H1 (cell line): ENCODE results near the gene SLC28A1. TPM values are rescaled to one million over a fixed set of nuclear protein-coding genes. Genes with fewer than 3 reads are reported as not detected.

Source experiments
- CTCF ChIA-PET: fragments of 300-600 bp; sonication (Branson Sonifier 250); formaldehyde crosslinking; loops from one replicate; lab custom pipeline; 2021; ENCODE audit not compliant: partially characterized antibody; lab: Charles Lee
- POLR2A ChIA-PET: fragments of 300-600 bp; sonication (Branson Sonifier 250); formaldehyde crosslinking; loops from one replicate; lab custom pipeline; 2021; ENCODE audit warnings: inconsistent platforms; ENCODE audit not compliant: partially characterized antibody; lab: Charles Lee
- DNase-seq, 2 experiments: peaks; one replicate each; pipeline versions ENCODE4 v3.0.0 to v3.0.0-alpha.2; 2010 to 2022; ENCODE audit warnings: low spot score in 2 of 2, low read depth in 1 of 2, mixed read lengths in 1 of 2
- FAIRE-seq: peaks from 2 replicates; lab custom pipeline; 2011; peaks lifted over from hg19 to GRCh38; lab: Jason Lieb, UNC
- H2AFZ ChIP-seq: 2 replicates; pipeline ENCODE4 v1.8.1; 2012; ENCODE audit warnings: low read length, inconsistent platforms
- H2AK5ac ChIP-seq: 2 replicates; pipeline ENCODE4 v1.6.1; 2013; ENCODE audit warnings: low read depth, low read length
- H2BK120ac ChIP-seq: replicated peaks from 2 replicates; pipeline ENCODE3; 2013; ENCODE audit warnings: low read depth, low read length, inconsistent platforms
- H2BK12ac ChIP-seq: 2 replicates; pipeline ENCODE4 v1.6.1; 2013; ENCODE audit warnings: low read depth, low read length
- H2BK15ac ChIP-seq: 2 replicates; pipeline ENCODE4 v1.6.1; 2013; ENCODE audit warnings: low read length
- H2BK20ac ChIP-seq: 2 replicates; pipeline ENCODE4 v1.6.1; 2013; ENCODE audit warnings: low read length
- H2BK5ac ChIP-seq: 2 replicates; pipeline ENCODE4 v1.6.1; 2013; ENCODE audit warnings: low read depth, low read length
- H3K14ac ChIP-seq: 2 replicates; pipeline ENCODE4 v1.6.1; 2013; ENCODE audit warnings: inconsistent platforms; ENCODE audit not compliant: insufficient read length
- H3K18ac ChIP-seq: 2 replicates; pipeline ENCODE4 v1.6.1; 2013; ENCODE audit warnings: low read length; ENCODE audit errors: extremely low read depth
- H3K23ac ChIP-seq: 2 replicates; pipeline ENCODE4 v1.6.1; 2013; ENCODE audit warnings: inconsistent platforms; ENCODE audit not compliant: insufficient read length
- H3K23me2 ChIP-seq: 2 replicates; pipeline ENCODE4 v1.6.1; 2013; ENCODE audit warnings: low read depth, low read length
- H3K27ac ChIP-seq: 2 replicates; pipeline ENCODE4 v1.6.1; 2011; ENCODE audit warnings: low read depth, low read length, inconsistent platforms
- H3K27me3 ChIP-seq, 4 experiments: replicated peaks in 1 of 4; 1 replicate in 1 of 4; 2 replicates in 3 of 4; pipeline versions ENCODE4 v1.6.1 to v1.8.1; 2011 to 2013; ENCODE audit warnings: low read length in 3 of 4, mild to moderate bottlenecking in 3 of 4, inconsistent platforms in 2 of 4, mixed read lengths in 2 of 4, moderate library complexity in 1 of 4; ENCODE audit not compliant: control insufficient read depth in 3 of 4, insufficient read depth in 3 of 4; ENCODE audit errors: extremely low read depth in 1 of 4
- H3K36me3 ChIP-seq, 4 experiments: 2 replicates each; pipeline versions ENCODE4 v1.6.1 to v1.8.1; 2011 to 2013; ENCODE audit warnings: mild to moderate bottlenecking in 4 of 4, low read length in 3 of 4, moderate library complexity in 2 of 4, control low read depth in 1 of 4, inconsistent platforms in 1 of 4; ENCODE audit not compliant: insufficient read depth in 4 of 4, control insufficient read depth in 2 of 4
- H3K4ac ChIP-seq: replicated peaks from 2 replicates; pipeline ENCODE3; 2013; ENCODE audit warnings: low read length, low read depth, mixed read lengths, inconsistent platforms; ENCODE audit not compliant: insufficient read length
- H3K4me1 ChIP-seq, 4 experiments: replicated peaks in 1 of 4; 1 replicate in 1 of 4; 2 replicates in 3 of 4; pipeline versions ENCODE4 v1.6.1 to v1.8.1; 2011 to 2013; ENCODE audit warnings: low read length in 3 of 4, inconsistent platforms in 2 of 4, mixed read lengths in 1 of 4; ENCODE audit not compliant: insufficient read depth in 4 of 4, control insufficient read depth in 3 of 4
- H3K4me2 ChIP-seq, 2 experiments: 2 replicates each; pipeline versions ENCODE4 v1.6.1 to v1.8.1; 2011 to 2013; ENCODE audit warnings: low read depth in 2 of 2, low read length in 2 of 2, control low read depth in 1 of 2, inconsistent platforms in 1 of 2, mild to moderate bottlenecking in 1 of 2; ENCODE audit not compliant: insufficient read depth in 1 of 2
- H3K4me3 ChIP-seq, 4 experiments: fragments of 200-600, 300-600 bp in 1 of 4; sonication (generic), shearing (Covaris generic), sonication (Bioruptor Twin) in 1 of 4; 2 replicates each; pipeline versions ENCODE4 v1.5.1 to v1.8.1; 2011 to 2016; ENCODE audit warnings: low read length in 4 of 4, low read depth in 3 of 4, control low read depth in 2 of 4, inconsistent platforms in 2 of 4, mild to moderate bottlenecking in 2 of 4, mixed read lengths in 1 of 4, moderate library complexity in 1 of 4; ENCODE audit not compliant: insufficient read depth in 2 of 4; ENCODE audit errors: extremely low read depth in 1 of 4
- H3K56ac ChIP-seq: replicated peaks from 2 replicates; pipeline ENCODE3; 2013; ENCODE audit warnings: low read depth, mild to moderate bottlenecking, mixed read lengths, low read length, inconsistent platforms; ENCODE audit not compliant: insufficient read length
- H3K79me1 ChIP-seq: 2 replicates; pipeline ENCODE4 v1.6.1; 2013; ENCODE audit warnings: low read depth, low read length, control low read depth
- H3K79me2 ChIP-seq, 2 experiments: 2 replicates each; pipeline versions ENCODE4 v1.6.1 to v1.8.1; 2012 to 2013; ENCODE audit warnings: low read length in 2 of 2, mild to moderate bottlenecking in 2 of 2, inconsistent platforms in 1 of 2; ENCODE audit not compliant: insufficient read depth in 2 of 2, control insufficient read depth in 1 of 2
- H3K9ac ChIP-seq, 4 experiments: replicated peaks in 1 of 4; 1 replicate in 1 of 4; 2 replicates in 3 of 4; pipeline versions ENCODE4 v1.6.1 to v1.8.1; 2011 to 2013; ENCODE audit warnings: low read depth in 3 of 4, low read length in 3 of 4, control low read depth in 2 of 4, mild to moderate bottlenecking in 2 of 4, moderate library complexity in 2 of 4, inconsistent platforms in 1 of 4; ENCODE audit errors: extremely low read depth in 1 of 4
- H3K9me3 ChIP-seq, 2 experiments: 2 replicates each; pipeline versions ENCODE4 v1.6.1 to v1.8.1; 2012 to 2013; ENCODE audit warnings: mild to moderate bottlenecking in 2 of 2, moderate library complexity in 2 of 2, control low read depth in 1 of 2, inconsistent platforms in 1 of 2, low read depth in 1 of 2, low read length in 1 of 2, mixed read lengths in 1 of 2; ENCODE audit not compliant: insufficient read depth in 2 of 2
- H4K20me1 ChIP-seq, 2 experiments: replicated peaks in 1 of 2; 2 replicates each; pipeline versions ENCODE3 to v1.8.1; 2011 to 2013; ENCODE audit warnings: inconsistent platforms in 2 of 2, low read length in 2 of 2, mild to moderate bottlenecking in 1 of 2; ENCODE audit not compliant: insufficient read depth in 2 of 2, control insufficient read depth in 1 of 2
- H4K5ac ChIP-seq: 2 replicates; pipeline ENCODE4 v1.6.1; 2013; ENCODE audit warnings: low read length, low read depth, mixed read lengths, inconsistent platforms; ENCODE audit not compliant: insufficient read length
- H4K8ac ChIP-seq: 2 replicates; pipeline ENCODE4 v1.8.0; 2013; ENCODE audit warnings: mild to moderate bottlenecking, moderate library complexity, low read length, inconsistent platforms; ENCODE audit not compliant: insufficient read depth; ENCODE audit errors: extremely low read depth
- H4K91ac ChIP-seq: replicated peaks from 2 replicates; pipeline ENCODE3; 2013; ENCODE audit warnings: low read length, mixed read lengths, inconsistent platforms; ENCODE audit not compliant: insufficient read length
- ATF3 ChIP-seq: IDR thresholded peaks from 2 replicates; pipeline ENCODE4 v1.6.1; 2011; ENCODE audit warnings: low read depth, mild to moderate bottlenecking, low read length; ENCODE audit not compliant: insufficient read depth
- BRCA1 ChIP-seq: IDR thresholded peaks from 2 replicates; pipeline ENCODE4 v1.6.1; 2012; ENCODE audit warnings: low read depth, low read length, improper control_type of control experiment
- CBX5 ChIP-seq: fragments of 300-800, 300-1000 bp; sonication (generic); IDR thresholded peaks from 2 replicates; pipeline ENCODE4 v1.7.1; 2016; ENCODE audit warnings: antibody characterized with exemption, low read length, low read depth
- CBX8 ChIP-seq: fragments of 300-800, 300-1000 bp; sonication (generic); IDR thresholded peaks from 2 replicates; pipeline ENCODE4 v1.7.1; 2016; ENCODE audit warnings: low read depth, low read length, borderline replicate concordance
- CTBP2 ChIP-seq: IDR thresholded peaks from 2 replicates; pipeline ENCODE4 v1.7.0; 2011; ENCODE audit warnings: borderline replicate concordance, mild to moderate bottlenecking, moderate library complexity, mixed read lengths, low read length; ENCODE audit not compliant: insufficient read depth, insufficient read length
- E2F6 ChIP-seq: IDR thresholded peaks from 2 replicates; pipeline ENCODE4 v1.6.1; 2012; ENCODE audit warnings: inconsistent platforms
- HDAC2 ChIP-seq, 2 experiments: fragments of 300-600 bp in 1 of 2; sonication (generic) in 1 of 2; IDR thresholded peaks; 2 replicates each; pipeline ENCODE4 v1.6.1; 2011 to 2012; ENCODE audit warnings: low read depth in 2 of 2, low read length in 2 of 2, mild to moderate bottlenecking in 2 of 2, moderate library complexity in 2 of 2, borderline replicate concordance in 1 of 2, inconsistent platforms in 1 of 2
- POLR2A ChIP-seq, 2 experiments: IDR thresholded peaks; 1 replicate in 1 of 2; 2 replicates in 1 of 2; pipeline ENCODE4 v1.6.1; 2011; ENCODE audit warnings: low read depth in 2 of 2, low read length in 2 of 2, mild to moderate bottlenecking in 2 of 2; ENCODE audit errors: control extremely low read depth in 1 of 2
- RAD21 ChIP-seq, 2 experiments: IDR thresholded peaks in 1 of 2; conservative IDR thresholded peaks in 1 of 2; 2 replicates each; pipeline ENCODE4 v1.6.1; 2011; ENCODE audit warnings: low read depth in 2 of 2, low read length in 2 of 2, improper control_type of control experiment in 1 of 2, inconsistent platforms in 1 of 2, mild to moderate bottlenecking in 1 of 2, moderate library complexity in 1 of 2
- TBP ChIP-seq: IDR thresholded peaks from 2 replicates; pipeline ENCODE4 v1.6.1; 2011; ENCODE audit warnings: low read depth, low read length, improper control_type of control experiment
- YY1 ChIP-seq: IDR thresholded peaks from 2 replicates; pipeline ENCODE4 v1.6.1; 2011; ENCODE audit warnings: low read depth, mild to moderate bottlenecking, low read length
- WGBS, 2 experiments: shearing (Covaris generic) in 1 of 2; methylation state at CpG; one replicate each; pipeline versions ENCODE4 v1.1.6 to v1.1.7; 2013 to 2015; ENCODE audit warnings: low lambda C conversion rate in 2 of 2, mixed read lengths in 2 of 2, inconsistent platforms in 1 of 2, low coverage in 1 of 2, missing lambda C conversion rate in 1 of 2; ENCODE audit not compliant: insufficient replicate concordance in 2 of 2, insufficient coverage in 1 of 2, insufficient read length in 1 of 2; ENCODE audit errors: extremely low coverage in 1 of 2, missing lambda C conversion rate in 1 of 2; 5-methylcytosine and 5-hydroxymethylcytosine counted together
- polyA plus RNA-seq, 7 experiments: library from polyadenylated mRNA; depleted of rRNA in 3 of 7; stranded (reverse) in 5 of 7; unstranded in 2 of 7; fragments of >200 nt in 5 of 7; fragments of 200-250 nt in 2 of 7; gene quantifications; 1 replicate in 5 of 7; 2 replicates in 1 of 7; 4 replicates in 1 of 7; pipeline versions ENCODE4 v1.2.1 to v1.2.3, GENCODE V29; 2011 to 2013; ENCODE audit warnings: missing spikeins in 2 of 7, mixed read lengths in 2 of 7
- total RNA-seq: library from RNA; stranded (reverse); fragmentation: NEBNext Ultra II Directional; extraction: Animal tissue kit (Norgen Biotek cat#: 25700); gene quantifications from 2 replicates; pipeline ENCODE4 v1.2.1, GENCODE V29; 2021

SLC28A1 gene
- total and polyA plus RNA-seq, 2 of the 8 experiments (the other 6 are each of a cell fraction or from before 2014, with no cell fraction given): 0.09 TPM; not detected in 1

GRCh38 chr15:84864444-84864795, 20.0 kb upstream of the SLC28A1 start:
- Histone ChIP-seq H4K8ac (no peak overlapping the region), H3K27ac (no peak overlapping the region), H3K4ac (no peak overlapping the region), H4K91ac (no peak overlapping the region), H3K4me3 (no peak overlapping the region), H4K20me1 (peaks cover 0 to 3% of the 10 kb centered on the region in 2 experiments), H2BK5ac (no peak overlapping the region), H3K4me1 (no peaks in the 10 kb centered on the region), H2BK12ac (no peak overlapping the region), H4K5ac (no peak overlapping the region), H2BK15ac (no peak overlapping the region), H3K9ac (no peak overlapping the region), H3K14ac (no peak overlapping the region), H3K9me3 (no peaks in the 10 kb centered on the region), H2AK5ac (no peak overlapping the region), H3K23me2 (no peaks in the 10 kb centered on the region), H3K18ac (no peak overlapping the region), H3K36me3 (no peaks in the 10 kb centered on the region; a peak in 2 of 8 replicates), H3K56ac (no peak overlapping the region), H3K27me3 (no peaks in the 10 kb centered on the region), H3K4me2 (no peak overlapping the region), H3K79me2 (no peaks in the 10 kb centered on the region), H3K23ac (no peak overlapping the region), H3K79me1 (no peaks in the 10 kb centered on the region), H2AFZ (no peak overlapping the region), H2BK20ac (no peak overlapping the region), H2BK120ac (no peak overlapping the region)
- DNase-seq (no peak), FAIRE-seq (no peak)
- ChIA-PET POLR2A (interaction anchor here (1.4 to 1.6 kb wide), 2 partner anchors 10 to 13 kb away, joined by 4 to 7 read pairs; no protein-coding TSS in a partner anchor), CTCF (interaction anchor here (0.8 to 7.8 kb wide), 20 partner anchors 8 to 276 kb away, joined by 3 to 74 read pairs (median 5); no protein-coding TSS in a partner anchor)
- WGBS, 2 experiments: 93% methylated on average over 7 of the region's 7 CpGs; no CpG with 5 or more reads in 1 of the 2 experiments
- TF ChIP-seq BRCA1: no peak
- TF ChIP-seq TBP: no peak
- no peak for TF ChIP-seq ATF3
- no peak for TF ChIP-seq CBX5
- no peak for TF ChIP-seq HDAC2 (IDR thresholded peaks at IDR 0.05; ENCODE audit: borderline replicate concordance in 1 of 2, low read depth in 2 of 2, low read length in 2 of 2)
- TF ChIP-seq CBX8: no peak
- TF ChIP-seq YY1: no peak
- no peak for TF ChIP-seq CTBP2
- TF ChIP-seq POLR2A (IDR thresholded peaks at IDR 0.05; ENCODE audit: control extremely low read depth in 1 of 2, low read depth in 2 of 2, low read length in 2 of 2): no peak
- TF ChIP-seq E2F6: no peak
- TF ChIP-seq RAD21 (IDR thresholded peaks at IDR 0.05 in 1 of 2, conservative IDR thresholded peaks at IDR 0.05 in 1 of 2; ENCODE audit: low read depth in 2 of 2, low read length in 2 of 2): no peak
